HCEC 1CT (cell line): ENCODE measurements around the gene PRDM16.
"Not testable (repeated sequence)": the region's sequence is repeated elsewhere in the genome, so short reads cannot be mapped to it uniquely, and the experiment has no call there.

ENCODE experiments used
- DNase-seq: peaks from one replicate; pipeline ENCODE4 v3.0.0-alpha.2; 2017

The PRDM16 gene

GRCh38 chr1:3148171-3148570 is 79.2 kb downstream of the PRDM16 start:
- DNase-seq, result no peak

- DNase-seq, result no peak
Measured at GRCh38 chr1:3149277-3149676, 80.3 kb downstream of the PRDM16 start.

- DNase-seq, result no peak
Measured at GRCh38 chr1:3151456-3151855, 82.5 kb downstream of the PRDM16 start.

- no peak for DNase-seq
Measured at GRCh38 chr1:3152143-3152542, 83.1 kb downstream of the PRDM16 start.

DNA sequence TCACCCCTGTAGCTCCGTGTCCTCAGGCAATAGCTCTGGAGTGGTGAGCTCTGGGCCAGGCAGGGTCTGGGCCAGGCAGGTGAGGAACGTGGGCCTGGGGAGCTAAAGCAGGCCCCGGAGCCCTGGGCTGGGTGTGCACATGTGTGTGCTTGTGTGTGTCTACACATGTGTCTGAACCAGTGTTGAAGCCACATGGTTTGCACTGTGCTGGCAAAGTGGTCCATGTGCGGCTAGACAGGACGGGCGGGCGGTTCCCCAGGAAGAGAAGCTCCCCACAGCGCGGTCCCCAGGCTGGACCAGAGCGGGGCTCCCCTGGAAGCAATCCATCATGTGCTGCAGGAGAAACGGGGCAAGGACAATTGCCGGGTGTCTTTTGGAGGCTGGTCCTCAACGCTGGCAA is 84.2 kb downstream of the PRDM16 start:
- no peak for DNase-seq

DNA sequence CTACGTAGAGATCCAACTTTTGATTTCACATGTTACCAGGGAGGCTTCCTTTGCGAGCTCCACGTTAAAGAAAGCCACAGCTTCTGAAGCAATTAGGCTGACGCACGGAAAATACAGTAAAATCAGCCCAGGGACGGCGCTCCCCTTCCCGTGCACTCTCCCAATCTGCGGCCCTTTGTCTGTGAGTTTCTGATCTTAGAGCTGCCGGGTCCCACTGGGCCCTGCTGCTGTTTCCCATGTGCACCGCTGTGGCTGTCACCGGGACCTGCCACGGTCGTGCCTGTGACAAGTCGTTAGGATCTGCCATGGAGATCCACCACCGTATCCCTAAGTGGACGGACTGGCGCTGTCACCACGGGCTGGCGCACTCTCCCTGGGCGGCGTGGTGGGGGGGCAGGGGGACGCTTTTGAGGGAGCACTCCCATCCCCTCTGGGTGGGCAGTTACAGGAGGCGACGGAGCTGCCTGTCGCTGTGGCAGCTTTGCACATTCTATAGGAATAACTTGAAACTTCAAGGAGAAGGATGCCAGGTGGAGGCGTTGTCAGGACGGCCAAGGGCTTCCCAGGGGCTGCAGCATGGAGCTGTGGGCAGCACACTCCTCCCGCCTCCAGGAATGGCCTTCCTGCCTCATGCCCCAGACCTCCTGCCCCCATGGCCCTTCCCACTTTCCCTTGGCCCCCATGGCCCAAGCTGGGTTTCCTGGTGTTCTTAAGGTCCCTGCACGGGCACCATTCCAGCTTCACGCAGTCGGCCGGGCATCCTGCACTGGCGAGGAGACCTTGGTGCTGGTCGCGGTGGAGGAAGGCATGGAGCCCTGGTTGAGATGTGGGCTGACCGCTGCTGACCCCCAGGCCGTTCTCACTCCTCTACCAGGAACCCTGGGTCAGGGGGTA is 85.1 kb downstream of the PRDM16 start:
- no peak for DNase-seq

- no peak for DNase-seq
Measured at GRCh38 chr1:3155056-3155925, 86.3 kb downstream of the PRDM16 start.

DNA sequence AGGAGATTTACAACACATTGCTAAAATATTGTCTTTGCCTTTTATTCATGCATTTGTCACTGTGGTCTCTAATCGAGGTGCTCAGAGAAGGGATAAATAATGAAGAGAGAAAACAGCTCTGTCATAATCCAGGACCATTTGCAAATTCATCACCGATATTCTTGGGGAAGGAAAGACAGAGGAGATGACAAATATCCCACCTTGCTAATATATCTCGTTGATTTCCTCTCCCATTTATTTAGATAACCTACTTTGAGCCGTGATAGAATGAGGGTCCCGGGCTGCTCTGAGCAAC is 86.9 kb downstream of the PRDM16 start:
- DNase-seq, result no peak

- DNase-seq, result no peak
Measured at GRCh38 chr1:3156936-3157335, 87.9 kb downstream of the PRDM16 start.

GRCh38 chr1:3158347-3158746 is 89.3 kb downstream of the PRDM16 start:
- DNase-seq, result no peak

- no peak for DNase-seq
Measured at GRCh38 chr1:3159121-3159520, 90.1 kb downstream of the PRDM16 start.

GRCh38 chr1:3159996-3160395 is 91.0 kb downstream of the PRDM16 start:
- no peak for DNase-seq

DNA sequence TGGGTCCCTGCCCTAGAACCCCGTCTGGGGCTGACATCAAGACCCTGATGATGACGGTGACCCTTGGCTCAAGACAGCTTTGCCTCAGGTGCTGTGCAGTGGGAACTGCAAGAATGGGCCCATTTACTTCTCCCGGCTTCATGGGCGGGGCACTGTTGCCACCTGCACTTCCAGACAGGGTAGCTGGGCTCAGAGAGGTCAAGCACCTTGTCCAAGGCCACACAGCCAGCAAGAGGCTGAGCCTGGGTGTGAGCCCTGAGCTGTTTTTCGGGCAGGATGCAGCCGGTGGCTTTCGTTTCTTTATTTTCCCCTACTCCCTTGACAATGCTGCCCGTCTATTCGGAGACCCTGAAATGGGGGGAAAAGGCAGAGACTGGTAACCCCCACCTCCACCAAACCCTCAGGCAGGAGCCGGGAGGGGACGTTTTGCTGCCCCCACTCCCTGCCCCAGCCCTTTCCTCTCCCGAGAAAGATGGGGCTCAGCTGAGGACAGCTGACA is 91.7 kb downstream of the PRDM16 start:
- DNase-seq, result no peak

- no peak for DNase-seq
Measured at GRCh38 chr1:3161176-3161840, 92.3 kb downstream of the PRDM16 start.

- no peak for DNase-seq
Measured at GRCh38 chr1:3162322-3162882, 93.4 kb downstream of the PRDM16 start.

DNA sequence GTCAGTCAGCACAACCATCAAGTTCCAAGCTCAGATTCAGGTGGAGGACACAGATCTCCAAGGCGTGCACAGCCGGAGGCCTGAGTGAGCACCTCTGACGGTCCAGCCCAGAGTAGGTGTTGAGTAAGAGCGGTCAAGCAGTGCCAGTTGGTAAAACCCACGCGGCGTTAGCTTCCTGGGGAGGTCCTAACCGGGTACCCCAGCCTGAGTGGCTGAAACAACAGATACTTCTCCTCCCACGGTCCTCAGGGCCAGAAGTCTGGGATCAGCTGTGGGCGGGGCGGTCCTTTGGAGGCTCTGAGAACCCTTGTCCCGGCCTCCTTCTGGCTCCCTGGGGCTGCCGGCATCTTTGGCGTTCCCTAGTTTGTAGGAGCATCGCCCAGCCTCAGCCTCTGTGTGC is 94.4 kb downstream of the PRDM16 start:
- DNase-seq, result no peak

GRCh38 chr1:3164671-3165070 is 95.7 kb downstream of the PRDM16 start:
- no peak for DNase-seq

DNA sequence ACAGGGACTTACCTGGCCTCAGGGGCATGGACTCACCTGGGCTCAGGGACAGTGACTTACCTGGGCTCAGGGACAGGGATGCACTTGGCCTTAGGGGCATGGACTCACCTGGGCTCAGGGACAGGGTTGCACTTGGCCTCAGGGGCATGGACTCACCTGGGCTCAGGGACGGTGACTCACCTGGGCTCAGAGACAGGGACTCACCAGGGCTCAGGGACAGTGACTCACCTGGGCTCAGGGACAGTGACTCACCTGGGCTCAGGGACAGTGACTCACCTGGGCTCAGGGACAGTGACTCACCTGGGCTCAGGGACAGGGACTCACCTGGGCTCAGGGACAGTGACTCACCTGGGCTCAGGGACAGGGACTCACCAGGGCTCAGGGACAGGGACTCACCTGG is 96.2 kb downstream of the PRDM16 start:
- DNase-seq, result not testable (repeated sequence)

- DNase-seq, result no peak
Measured at GRCh38 chr1:3166206-3166918, 97.4 kb downstream of the PRDM16 start.

DNA sequence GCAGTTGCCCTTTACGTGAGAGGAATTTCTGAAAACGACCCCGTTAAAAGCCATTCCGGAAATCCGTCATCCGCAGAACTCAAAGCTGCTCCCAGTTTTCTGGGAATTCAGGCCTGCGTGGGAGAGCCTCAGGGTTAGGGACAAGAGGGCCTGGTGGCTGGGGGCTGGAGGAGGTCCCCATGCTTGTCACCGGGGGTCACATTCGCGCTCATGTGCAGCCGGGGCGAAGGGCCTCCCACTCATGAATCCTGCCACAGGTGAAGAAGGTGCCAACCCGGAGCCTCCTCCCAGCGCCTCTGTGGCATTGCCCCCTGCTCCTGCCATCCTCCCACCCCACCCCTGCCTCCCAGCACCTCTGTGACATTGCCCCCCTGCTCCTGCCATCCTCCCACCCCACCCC is 98.3 kb downstream of the PRDM16 start:
- no peak for DNase-seq

GRCh38 chr1:3168678-3169077 is 99.7 kb downstream of the PRDM16 start:
- no peak for DNase-seq

GRCh38 chr1:3169665-3170356 is 100.8 kb downstream of the PRDM16 start:
- no peak for DNase-seq
